Testis (tissue), 2 donors: ENCODE results near the gene PRRC2A.

Experiments used
- POLR2A ChIP-seq: fragments of 450-650 bp; IDR thresholded peaks from one replicate; pipeline ENCODE4 v1.6.1; 2017; ENCODE audit warnings: antibody characterized with exemption, mild to moderate bottlenecking, moderate library complexity
- TF ChIP-seq, protein P1 (sequence below), 3 experiments: fragments of 450-650 bp in 2 of 3; fragments of 200-600 bp in 1 of 3; sonication (generic) in 1 of 3; IDR thresholded peaks; one replicate each; pipeline ENCODE4 v1.5.1; 2016 to 2019; ENCODE audit warnings: antibody characterized with exemption in 3 of 3, mild to moderate bottlenecking in 2 of 3, moderate library complexity in 1 of 3

GRCh38 chr6:31579119-31579505, 41.4 kb upstream of the PRRC2A start:
- TF ChIP-seq, protein P1, sequence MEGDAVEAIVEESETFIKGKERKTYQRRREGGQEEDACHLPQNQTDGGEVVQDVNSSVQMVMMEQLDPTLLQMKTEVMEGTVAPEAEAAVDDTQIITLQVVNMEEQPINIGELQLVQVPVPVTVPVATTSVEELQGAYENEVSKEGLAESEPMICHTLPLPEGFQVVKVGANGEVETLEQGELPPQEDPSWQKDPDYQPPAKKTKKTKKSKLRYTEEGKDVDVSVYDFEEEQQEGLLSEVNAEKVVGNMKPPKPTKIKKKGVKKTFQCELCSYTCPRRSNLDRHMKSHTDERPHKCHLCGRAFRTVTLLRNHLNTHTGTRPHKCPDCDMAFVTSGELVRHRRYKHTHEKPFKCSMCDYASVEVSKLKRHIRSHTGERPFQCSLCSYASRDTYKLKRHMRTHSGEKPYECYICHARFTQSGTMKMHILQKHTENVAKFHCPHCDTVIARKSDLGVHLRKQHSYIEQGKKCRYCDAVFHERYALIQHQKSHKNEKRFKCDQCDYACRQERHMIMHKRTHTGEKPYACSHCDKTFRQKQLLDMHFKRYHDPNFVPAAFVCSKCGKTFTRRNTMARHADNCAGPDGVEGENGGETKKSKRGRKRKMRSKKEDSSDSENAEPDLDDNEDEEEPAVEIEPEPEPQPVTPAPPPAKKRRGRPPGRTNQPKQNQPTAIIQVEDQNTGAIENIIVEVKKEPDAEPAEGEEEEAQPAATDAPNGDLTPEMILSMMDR (IDR thresholded peaks at IDR 0.05): no peak
- no peak for TF ChIP-seq POLR2A
